Gastrocnemius medialis (tissue), 4 donors: ENCODE measurements around the gene AKAP13. TPM values are rescaled to one million over a fixed set of nuclear protein-coding genes. Genes with fewer than 3 reads are reported as not detected.

Experiments
- ATAC-seq, 2 donors: fragments of 150-250 bp; one replicate each; pipeline ENCODE4 v1.9.1; 2016
- DNase-seq, 2 donors: peaks; one replicate each; pipeline ENCODE4 v3.0.0-alpha.2; 2019
- H3K27ac ChIP-seq, 4 donors: fragments of 200-600 bp; sonication (generic); 1 replicate in 1 of 4; 2 replicates in 3 of 4; pipeline ENCODE4 v1.5.1; 2016 to 2018; ENCODE audit warnings: mild to moderate bottlenecking in 2 of 4, moderate library complexity in 1 of 4
- H3K27me3 ChIP-seq, 3 donors: fragments of 200-600 bp; sonication (generic) in 2 of 3; 1 replicate in 1 of 3; 2 replicates in 2 of 3; pipeline versions ENCODE4 v1.5.1 to v1.6.0; 2016 to 2019; ENCODE audit warnings: mild to moderate bottlenecking in 1 of 3, moderate library complexity in 1 of 3
- H3K36me3 ChIP-seq, 2 donors: fragments of 200-600 bp; sonication (generic) in 1 of 2; one replicate each; pipeline ENCODE4 v1.5.1; 2017 to 2018
- H3K4me1 ChIP-seq, 2 donors: fragments of 200-600 bp; sonication (generic) in 1 of 2; one replicate each; pipeline ENCODE4 v1.5.1; 2016 to 2017; ENCODE audit warnings: mild to moderate bottlenecking in 2 of 2
- H3K4me3 ChIP-seq, 4 donors: fragments of 200-600 bp; sonication (generic) in 3 of 4; 1 replicate in 1 of 4; 2 replicates in 3 of 4; pipeline ENCODE4 v1.5.1; 2016 to 2019; ENCODE audit warnings: mild to moderate bottlenecking in 2 of 4
- H3K9me3 ChIP-seq, 3 donors: fragments of 200-600 bp; sonication (generic) in 2 of 3; 1 replicate in 1 of 3; 2 replicates in 2 of 3; pipeline ENCODE4 v1.5.1; 2016 to 2019
- POLR2A ChIP-seq, 2 donors: fragments of 450-650 bp; IDR thresholded peaks; one replicate each; pipeline ENCODE4 v1.6.1; 2017; ENCODE audit warnings: antibody characterized with exemption in 2 of 2, mild to moderate bottlenecking in 2 of 2, moderate library complexity in 2 of 2
- in situ Hi-C, 4 donors: fragments of 200-750 bp; cut with MboI; loops; one replicate each; pipeline versions ENCODE4 v1.15.0 to v1.8.0; 2017; ENCODE audit warnings: low sequenced_read_pairs in 4 of 4
- intact Hi-C: fragments of 100-400 bp; cut with DNase I; formaldehyde crosslinking; loops from one replicate; pipeline ENCODE4 v1.15.1; 2023; ENCODE audit warnings: low total_unique reads
- total RNA-seq, 4 donors: library from RNA; depleted of rRNA; stranded (reverse); fragments of >200 nt; gene quantifications; one replicate each; pipeline versions ENCODE4 v1.1.0 to v1.2.3, GENCODE V29; 2016
- TF ChIP-seq, protein P1 (sequence below), 5 experiments: fragments of 450-650 bp in 3 of 5; fragments of 200-600 bp in 2 of 5; sonication (generic) in 2 of 5; IDR thresholded peaks in 4 of 5; conservative IDR thresholded peaks in 1 of 5; 1 replicate in 4 of 5; 2 replicates in 1 of 5; pipeline ENCODE4 v1.5.1; 2016 to 2019; ENCODE audit warnings: antibody characterized with exemption in 5 of 5, mild to moderate bottlenecking in 3 of 5, moderate library complexity in 3 of 5

Gene AKAP13
- total RNA-seq, 4 donors from 2014 or later = 127 to 481 (median 172) TPM

DNA sequence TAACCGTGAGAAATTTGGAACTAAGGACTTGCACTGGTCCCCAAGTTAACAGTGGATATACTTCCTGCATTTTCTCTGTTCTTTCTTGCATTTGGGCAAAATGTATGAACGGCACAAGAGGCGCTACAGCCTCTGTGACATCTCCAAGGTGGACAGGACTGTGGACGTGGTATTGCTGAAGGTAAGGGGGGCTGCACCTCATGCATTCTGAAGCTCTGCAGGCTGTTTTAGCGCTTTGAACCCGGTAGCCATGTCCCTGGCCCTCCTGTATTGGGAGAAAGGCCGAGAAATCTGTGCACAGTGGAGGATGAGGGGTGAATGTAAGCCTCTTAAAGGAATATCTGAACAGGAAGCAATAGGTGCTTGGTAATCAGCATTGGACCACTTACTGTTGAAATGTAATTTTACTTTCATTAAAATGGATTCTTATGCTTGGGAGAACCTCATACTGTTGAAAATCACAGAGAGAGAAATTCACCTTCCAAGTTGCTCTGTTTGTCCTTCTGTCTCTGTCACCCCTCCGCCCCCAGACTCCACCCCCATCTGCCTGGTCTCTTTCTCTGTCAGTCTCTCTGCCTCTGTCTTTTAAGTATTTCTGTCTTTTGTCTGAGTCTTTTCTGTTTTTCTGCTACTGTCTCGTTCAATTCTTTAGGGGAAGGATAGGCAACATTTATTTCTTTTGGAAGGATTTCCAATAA, 239.7 kb downstream of the AKAP13 start:
- H3K9me3 ChIP-seq = no peaks in the 10 kb centered on the region
- in situ Hi-C loops (loop anchor here in 3 of 4 donors (10.0 to 25.0 kb wide), 2 partner anchors 85 to 217 kb away; no protein-coding TSS in a partner anchor), intact Hi-C loops (loop anchor here (2.0 to 10.0 kb wide), 5 partner anchors 31 to 222 kb away; partner anchors contain the start of gene KLHL25)
- TF ChIP-seq, protein P1, sequence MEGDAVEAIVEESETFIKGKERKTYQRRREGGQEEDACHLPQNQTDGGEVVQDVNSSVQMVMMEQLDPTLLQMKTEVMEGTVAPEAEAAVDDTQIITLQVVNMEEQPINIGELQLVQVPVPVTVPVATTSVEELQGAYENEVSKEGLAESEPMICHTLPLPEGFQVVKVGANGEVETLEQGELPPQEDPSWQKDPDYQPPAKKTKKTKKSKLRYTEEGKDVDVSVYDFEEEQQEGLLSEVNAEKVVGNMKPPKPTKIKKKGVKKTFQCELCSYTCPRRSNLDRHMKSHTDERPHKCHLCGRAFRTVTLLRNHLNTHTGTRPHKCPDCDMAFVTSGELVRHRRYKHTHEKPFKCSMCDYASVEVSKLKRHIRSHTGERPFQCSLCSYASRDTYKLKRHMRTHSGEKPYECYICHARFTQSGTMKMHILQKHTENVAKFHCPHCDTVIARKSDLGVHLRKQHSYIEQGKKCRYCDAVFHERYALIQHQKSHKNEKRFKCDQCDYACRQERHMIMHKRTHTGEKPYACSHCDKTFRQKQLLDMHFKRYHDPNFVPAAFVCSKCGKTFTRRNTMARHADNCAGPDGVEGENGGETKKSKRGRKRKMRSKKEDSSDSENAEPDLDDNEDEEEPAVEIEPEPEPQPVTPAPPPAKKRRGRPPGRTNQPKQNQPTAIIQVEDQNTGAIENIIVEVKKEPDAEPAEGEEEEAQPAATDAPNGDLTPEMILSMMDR (IDR thresholded peaks at IDR 0.05 in 4 of 5, conservative IDR thresholded peaks at IDR 0.05 in 1 of 5) = no peak
- TF ChIP-seq POLR2A (IDR thresholded peaks at IDR 0.05) = no peak
- DNase-seq (no peak), ATAC-seq (no peak)
- H3K36me3 ChIP-seq = no peaks in the 10 kb centered on the region
- peak overlapping the region; percentile 41 to 67 (median 54) for H3K4me3 ChIP-seq
- no peaks in the 10 kb centered on the region for H3K27me3 ChIP-seq
- H3K4me1 ChIP-seq = peaks cover 93 to 99% of the 10 kb centered on the region in 2 donors
- peak overlapping the region; percentile 81 to 86 (median 82) for H3K27ac ChIP-seq

DNA sequence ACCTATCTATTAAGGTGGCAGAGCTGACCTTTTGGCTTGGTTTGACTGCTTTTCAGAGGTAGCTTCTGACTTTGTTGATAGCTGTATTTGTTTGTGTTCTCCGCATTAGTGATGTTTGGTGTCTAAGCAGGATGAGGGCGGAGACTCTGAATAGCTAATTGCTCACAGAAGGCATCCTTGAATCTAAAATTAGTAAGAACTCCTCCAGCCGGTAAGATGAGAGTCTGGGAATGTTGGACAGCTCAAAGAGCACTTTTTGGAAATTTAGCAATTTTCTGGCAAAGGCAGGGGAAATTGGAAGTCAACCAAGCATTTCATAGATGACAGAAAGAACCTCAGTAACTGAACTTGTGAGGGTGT, 240.3 kb downstream of the AKAP13 start:
- peak; percentile 43 to 69 for TF ChIP-seq POLR2A (IDR thresholded peaks at IDR 0.05)
- TF ChIP-seq, protein P1 (IDR thresholded peaks at IDR 0.05 in 4 of 5, conservative IDR thresholded peaks at IDR 0.05 in 1 of 5) = no peak
- H3K9me3 ChIP-seq = no peaks in the 10 kb centered on the region
- peak overlapping the region; percentile 41 to 67 (median 54) for H3K4me3 ChIP-seq
- in situ Hi-C loops (loop anchor here in 1 of 4 donors (25.0 kb wide), 1 partner anchor 217 kb away; no protein-coding TSS in a partner anchor), intact Hi-C loops (loop anchor here (2.0 to 5.0 kb wide), 2 partner anchors 32 to 52 kb away; no protein-coding TSS in a partner anchor)
- no peaks in the 10 kb centered on the region for H3K27me3 ChIP-seq
- DNase-seq (peak in 1 of 2 donors; percentile 32), ATAC-seq (peak; percentile 48 to 68)
- H3K27ac ChIP-seq = peak overlapping the region; percentile 81 to 86 (median 82)
- peaks cover 93 to 99% of the 10 kb centered on the region in 2 donors for H3K4me1 ChIP-seq
- H3K36me3 ChIP-seq = no peaks in the 10 kb centered on the region

DNA sequence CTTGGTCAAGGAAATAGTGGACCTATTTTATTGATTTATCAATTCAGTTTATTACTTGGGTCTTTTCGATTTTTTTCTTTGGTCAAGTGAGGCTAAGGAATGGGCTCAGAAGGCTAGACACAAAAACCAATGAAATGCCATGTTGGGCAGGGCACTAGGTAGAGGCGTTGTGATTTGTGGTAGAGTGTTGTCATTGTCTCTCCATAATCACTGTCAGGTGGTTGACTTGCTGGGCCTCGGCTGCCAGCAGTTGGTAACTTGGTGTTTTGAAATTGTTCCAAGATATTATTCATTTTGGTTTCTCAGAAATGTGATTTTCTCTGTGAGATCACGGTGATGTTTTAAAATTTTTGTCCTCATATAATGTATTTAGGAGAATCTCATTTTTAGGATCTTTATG, 240.7 kb downstream of the AKAP13 start:
- H3K4me3 ChIP-seq = peak overlapping the region; percentile 41 to 67 (median 54)
- no peaks in the 10 kb centered on the region for H3K36me3 ChIP-seq
- TF ChIP-seq, protein P1 (IDR thresholded peaks at IDR 0.05 in 4 of 5, conservative IDR thresholded peaks at IDR 0.05 in 1 of 5) = no peak
- no peak for TF ChIP-seq POLR2A (IDR thresholded peaks at IDR 0.05)
- peak; percentile 19 to 31 for ATAC-seq
- no peak for DNase-seq
- H3K4me1 ChIP-seq = peaks cover 93 to 99% of the 10 kb centered on the region in 2 donors
- intact Hi-C loops = loop anchor here (2.0 to 5.0 kb wide), 2 partner anchors 32 to 51 kb away; no protein-coding TSS in a partner anchor
- in situ Hi-C loops = loop anchor here in 1 of 4 donors (25.0 kb wide), 1 partner anchor 216 kb away; no protein-coding TSS in a partner anchor
- H3K27me3 ChIP-seq = no peaks in the 10 kb centered on the region
- no peaks in the 10 kb centered on the region for H3K9me3 ChIP-seq
- peak overlapping the region; percentile 81 to 86 (median 82) for H3K27ac ChIP-seq

DNA sequence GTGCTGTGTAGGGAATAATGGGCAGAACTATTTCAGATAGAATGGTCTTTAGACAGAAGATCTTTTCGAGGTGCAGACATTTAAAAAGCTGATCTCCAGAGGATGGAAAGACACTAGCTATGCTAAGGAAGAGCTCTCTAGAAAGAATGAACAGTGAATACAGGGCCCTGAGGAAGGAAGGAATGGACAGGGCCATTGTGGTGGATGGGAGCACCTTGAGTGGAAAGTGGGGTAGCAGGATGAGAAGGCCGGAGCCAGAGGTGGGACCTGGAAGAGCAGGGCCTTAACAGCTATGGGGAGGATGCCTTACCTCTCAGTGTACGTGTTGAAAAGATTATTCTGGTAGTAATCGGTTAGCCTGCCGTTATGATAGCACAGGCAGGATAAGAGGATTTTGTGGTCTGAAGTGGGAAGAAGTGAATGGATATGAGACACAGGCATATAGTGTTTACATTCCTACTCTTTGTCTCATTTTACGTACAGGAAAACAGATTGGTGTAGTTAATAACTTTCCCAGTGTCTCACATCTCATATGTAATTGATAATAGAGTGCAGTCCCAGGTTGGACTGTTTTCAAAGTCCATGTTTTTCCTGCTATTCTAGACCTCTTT, 241.9 kb downstream of the AKAP13 start:
- Histone ChIP-seq H3K36me3 (no peaks in the 10 kb centered on the region), H3K27me3 (no peaks in the 10 kb centered on the region), H3K27ac (peak overlapping the region; percentile 81 to 86 (median 82)), H3K4me1 (peaks cover 91 to 97% of the 10 kb centered on the region in 2 donors), H3K4me3 (peak overlapping the region; percentile 41 to 67 (median 54)), H3K9me3 (no peaks in the 10 kb centered on the region)
- TF ChIP-seq POLR2A (IDR thresholded peaks at IDR 0.05) = no peak
- TF ChIP-seq, protein P1 (IDR thresholded peaks at IDR 0.05 in 4 of 5, conservative IDR thresholded peaks at IDR 0.05 in 1 of 5) = no peak
- intact Hi-C loops (loop anchor here (5.0 kb wide), 1 partner anchor 50 kb away; no protein-coding TSS in a partner anchor), in situ Hi-C loops (loop anchor here in 1 of 4 donors (25.0 kb wide), 1 partner anchor 215 kb away; no protein-coding TSS in a partner anchor)
- ATAC-seq (no peak), DNase-seq (no peak)
